ENCODE data around the gene C4orf50. TPM values are rescaled to one million over a fixed set of nuclear protein-coding genes. Genes with fewer than 3 reads are reported as not detected.

The C4orf50 gene
- total and polyA plus RNA-seq, 2 of the 4 experiments (the other 2 are of a cell fraction): not detected

DNA sequence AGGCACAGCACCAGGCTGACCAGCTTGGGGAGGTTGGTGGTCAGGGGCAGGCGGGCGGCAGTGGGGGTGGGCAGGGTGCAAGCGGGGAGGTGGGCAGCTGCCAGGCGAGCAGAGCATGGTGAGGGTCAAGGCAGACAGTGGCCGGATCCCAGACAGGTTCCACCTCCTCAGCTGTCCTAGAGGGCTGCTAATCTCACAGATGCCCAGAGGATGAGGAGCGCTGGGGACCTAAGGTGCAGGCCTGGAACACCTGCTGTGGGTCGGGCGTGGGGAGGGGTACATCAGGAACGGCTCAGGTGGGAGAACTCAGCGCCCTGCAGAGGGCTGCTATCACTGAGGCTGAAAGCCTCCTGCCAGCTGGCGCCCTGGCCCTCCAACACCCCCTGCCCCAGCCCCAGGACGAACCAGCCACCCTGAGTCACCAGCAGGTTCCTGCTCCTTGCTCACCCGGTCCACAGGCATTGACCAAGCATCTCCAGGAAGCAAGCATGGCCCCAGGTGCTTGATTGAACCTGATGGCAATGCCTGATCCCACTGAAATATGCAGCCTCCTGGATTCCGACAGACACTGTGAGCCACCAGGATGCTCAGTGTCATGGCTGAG, 28.4 kb upstream of the C4orf50 start:
- dilution Hi-C loops (cut with HindIII; ENCODE audit: low sequenced_read_pairs, unreplicated experiment): no loop called here
- BruUV-seq (replicated peaks): no TSS peak
- CTCF ChIA-PET: no interaction called here

More for the DNA sequence above, 28.4 kb upstream of the C4orf50 start:
- Histone ChIP-seq H3K27ac (ENCODE audit: insufficient read depth, low read length) (no peak overlapping the region), H3K4me2 (ENCODE audit: low read depth, low read length) (no peak overlapping the region), H3K9ac (ENCODE audit: low read depth, low read length) (no peak overlapping the region), H4K8ac (ENCODE audit: low read depth in 2 of 2, low read length in 2 of 2) (no peak overlapping the region), H2BK5ac (ENCODE audit: low read depth, low read length, poor library complexity, severe bottlenecking) (no peak overlapping the region), H4K91ac (ENCODE audit: insufficient read depth, low read depth, low read length) (no peak overlapping the region), H3K18ac (ENCODE audit: low read depth, low read length) (no peak overlapping the region), H3K36me3 (ENCODE audit: control insufficient read depth, insufficient read depth, low read length) (no peaks in the 10 kb centered on the region), H3K9me1 (ENCODE audit: insufficient read depth, low read length) (no peaks in the 10 kb centered on the region), H3K4ac (ENCODE audit: low read depth, low read length) (no peak overlapping the region), H2AK9ac (replicated peaks; ENCODE audit: low read depth, low read length, poor library complexity) (no peak overlapping the region), H2BK120ac (ENCODE audit: low read depth, low read length) (no peak overlapping the region), H4K5ac (ENCODE audit: low read depth, low read length) (no peak overlapping the region), H3K4me1 (ENCODE audit: control insufficient read depth, insufficient read depth, low read length) (no peaks in the 10 kb centered on the region), H3K14ac (replicated peaks; ENCODE audit: low read depth, low read length) (no peak overlapping the region), H3K23ac (ENCODE audit: low read depth, low read length) (no peak overlapping the region), H2BK20ac (ENCODE audit: low read depth, low read length) (no peak overlapping the region), H3K79me1 (ENCODE audit: low read depth in 1 of 2, low read length in 2 of 2) (no peaks in the 10 kb centered on the region), H3K4me3 (ENCODE audit: insufficient read depth, low read depth, low read length) (no peak overlapping the region), H4K20me1 (ENCODE audit: insufficient read depth, low read length) (no peaks in the 10 kb centered on the region), H2AFZ (replicated peaks; ENCODE audit: low read length, poor library complexity) (no peak overlapping the region), H3K27me3 (ENCODE audit: control insufficient read depth, insufficient read depth, low read length) (no peaks in the 10 kb centered on the region), H3K9me3 (ENCODE audit: control insufficient read depth, insufficient read depth, low read length) (no peaks in the 10 kb centered on the region; the same call in 1 of the 2 replicates), H3K56ac (ENCODE audit: extremely low read depth, insufficient read depth, low read length) (no peak overlapping the region), H2BK15ac (ENCODE audit: low read depth, low read length) (no peak overlapping the region), H2AK5ac (ENCODE audit: low read depth, low read length) (no peak overlapping the region)
- TF ChIP-seq RAD21 (IDR thresholded peaks at IDR 0.05; ENCODE audit: low read length): no peak
- TF ChIP-seq MAZ (IDR thresholded peaks at IDR 0.05; ENCODE audit: borderline replicate concordance, low read depth, low read length): no peak
- TF ChIP-seq, protein P1, sequence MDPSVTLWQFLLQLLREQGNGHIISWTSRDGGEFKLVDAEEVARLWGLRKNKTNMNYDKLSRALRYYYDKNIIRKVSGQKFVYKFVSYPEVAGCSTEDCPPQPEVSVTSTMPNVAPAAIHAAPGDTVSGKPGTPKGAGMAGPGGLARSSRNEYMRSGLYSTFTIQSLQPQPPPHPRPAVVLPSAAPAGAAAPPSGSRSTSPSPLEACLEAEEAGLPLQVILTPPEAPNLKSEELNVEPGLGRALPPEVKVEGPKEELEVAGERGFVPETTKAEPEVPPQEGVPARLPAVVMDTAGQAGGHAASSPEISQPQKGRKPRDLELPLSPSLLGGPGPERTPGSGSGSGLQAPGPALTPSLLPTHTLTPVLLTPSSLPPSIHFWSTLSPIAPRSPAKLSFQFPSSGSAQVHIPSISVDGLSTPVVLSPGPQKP (IDR thresholded peaks at IDR 0.05; ENCODE audit: borderline replicate concordance, low read depth, low read length): no peak
- TF ChIP-seq SMC3 (IDR thresholded peaks at IDR 0.05; ENCODE audit: low read depth, low read length): no peak
- TF ChIP-seq CHD1 (IDR thresholded peaks at IDR 0.05; ENCODE audit: low read depth, low read length): no peak
- TF ChIP-seq BHLHE40 (IDR thresholded peaks at IDR 0.05; ENCODE audit: low read depth, low read length): no peak
- no peak for TF ChIP-seq MXI1 (IDR thresholded peaks at IDR 0.05; ENCODE audit: borderline replicate concordance, low read depth, low read length)
- no peak for TF ChIP-seq POLR2A (IDR thresholded peaks at IDR 0.05; ENCODE audit: low read depth, low read length)
- TF ChIP-seq, protein P2, sequence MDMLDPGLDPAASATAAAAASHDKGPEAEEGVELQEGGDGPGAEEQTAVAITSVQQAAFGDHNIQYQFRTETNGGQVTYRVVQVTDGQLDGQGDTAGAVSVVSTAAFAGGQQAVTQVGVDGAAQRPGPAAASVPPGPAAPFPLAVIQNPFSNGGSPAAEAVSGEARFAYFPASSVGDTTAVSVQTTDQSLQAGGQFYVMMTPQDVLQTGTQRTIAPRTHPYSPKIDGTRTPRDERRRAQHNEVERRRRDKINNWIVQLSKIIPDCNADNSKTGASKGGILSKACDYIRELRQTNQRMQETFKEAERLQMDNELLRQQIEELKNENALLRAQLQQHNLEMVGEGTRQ (IDR thresholded peaks at IDR 0.05; ENCODE audit: low read depth, low read length): no peak
- no peak for TF ChIP-seq RCOR1 (IDR thresholded peaks at IDR 0.05; ENCODE audit: insufficient replicate concordance, low read length)
- no peak for DNase-seq
- ATAC-seq (ENCODE audit: low read depth): no peak
- in situ Hi-C loops (cut with MboI; ENCODE audit: low sequenced_read_pairs): loop anchor here (25.0 kb wide), 2 partner anchors 91 to 391 kb away; no protein-coding TSS in a partner anchor
- 80% methylated on average over 1 of the region's 14 CpGs; no CpG with 5 or more reads in 1 of the 2 experiments for WGBS, 2 experiments (ENCODE audit: extremely low coverage in 2 of 2, insufficient read length in 1 of 2)
- POLR2A ChIA-PET (ENCODE audit: unreplicated experiment): no interaction called here
- intact Hi-C loops (cut with micrococcal nuclease): no loop called here

Data from IMR-90 (cell line).